ENCODE results near the gene NEDD4L.

- TF ChIP-seq CTCF (conservative IDR thresholded peaks at IDR 0.05; ENCODE audit: low read length) (no peak), EZH2phosphoT487 (IDR thresholded peaks at IDR 0.05; ENCODE audit: borderline replicate concordance, low read depth, low read length) (no peak)
Measured at GRCh38 chr18:58351776-58352175, 307.8 kb downstream of the NEDD4L start.

Measured in OCI-LY7 (cell line).